CD14-positive monocyte (primary cell): ENCODE results near the gene SLC12A9. TPM values are rescaled to one million over a fixed set of nuclear protein-coding genes. Genes with fewer than 3 reads are reported as not detected.

Experiments
- DNase-seq, 3 donors: peaks; one replicate each; pipeline ENCODE4 v3.0.0-alpha.2; 2011 to 2022
- H2AFZ ChIP-seq: 2 replicates; pipeline ENCODE4 v1.6.0; 2012; ENCODE audit warnings: mild to moderate bottlenecking, low read depth, low read length, inconsistent platforms; ENCODE audit not compliant: insufficient read depth, poor library complexity, severe bottlenecking
- H3K27ac ChIP-seq, 2 donors: 1 replicate in 1 of 2; 2 replicates in 1 of 2; pipeline ENCODE4 v1.5.1; 2012 to 2013; ENCODE audit warnings: low read length in 2 of 2, control low read depth in 1 of 2, inconsistent platforms in 1 of 2, low read depth in 1 of 2, mild to moderate bottlenecking in 1 of 2
- H3K27me3 ChIP-seq, 2 donors: one replicate each; pipeline versions ENCODE4 v1.6.0 to v1.6.1; 2011 to 2013; ENCODE audit warnings: low read length in 2 of 2; ENCODE audit not compliant: control insufficient read depth in 2 of 2, insufficient read depth in 2 of 2
- H3K36me3 ChIP-seq, 2 donors: replicated peaks in 1 of 2; 1 replicate in 1 of 2; 2 replicates in 1 of 2; pipeline versions ENCODE4 v1.5.1 to v1.6.1; 2012 to 2013; ENCODE audit warnings: low read length in 2 of 2, control low read depth in 1 of 2, inconsistent platforms in 1 of 2, mild to moderate bottlenecking in 1 of 2; ENCODE audit not compliant: insufficient read depth in 2 of 2, control insufficient read depth in 1 of 2
- H3K4me1 ChIP-seq, 2 donors: 1 replicate in 1 of 2; 2 replicates in 1 of 2; pipeline versions ENCODE4 v1.5.1 to v1.6.1; 2012 to 2013; ENCODE audit warnings: low read length in 2 of 2, control low read depth in 1 of 2, inconsistent platforms in 1 of 2, mild to moderate bottlenecking in 1 of 2, moderate library complexity in 1 of 2; ENCODE audit not compliant: insufficient read depth in 2 of 2, control insufficient read depth in 1 of 2
- H3K4me2 ChIP-seq: replicated peaks from 2 replicates; pipeline ENCODE3; 2012; ENCODE audit warnings: low read length, moderate library complexity, mild to moderate bottlenecking; ENCODE audit not compliant: poor library complexity, severe bottlenecking; ENCODE audit errors: extremely low read depth
- H3K4me3 ChIP-seq, 3 experiments: fragments of 200-600 bp in 1 of 3; sonication (generic) in 1 of 3; replicated peaks in 1 of 3; 1 replicate in 2 of 3; 2 replicates in 1 of 3; pipeline ENCODE4 v1.5.1; 2011 to 2013; ENCODE audit warnings: low read length in 3 of 3, mild to moderate bottlenecking in 3 of 3, control low read depth in 2 of 3, low read depth in 2 of 3, inconsistent platforms in 1 of 3, moderate library complexity in 1 of 3
- H3K79me2 ChIP-seq: 2 replicates; pipeline ENCODE4 v1.6.0; 2012; ENCODE audit warnings: mild to moderate bottlenecking, control low read depth, inconsistent platforms, low read length, moderate library complexity; ENCODE audit not compliant: insufficient read depth
- H3K9ac ChIP-seq: 2 replicates; pipeline ENCODE4 v1.6.0; 2017; ENCODE audit warnings: low read length, mild to moderate bottlenecking; ENCODE audit not compliant: insufficient read depth, poor library complexity, severe bottlenecking
- H3K9me3 ChIP-seq, 2 donors: replicated peaks in 1 of 2; 1 replicate in 1 of 2; 2 replicates in 1 of 2; pipeline versions ENCODE4 v1.5.1 to v1.6.1; 2012 to 2013; ENCODE audit warnings: low read length in 2 of 2, control low read depth in 1 of 2; ENCODE audit not compliant: control insufficient read depth in 1 of 2, insufficient read depth in 1 of 2
- H4K20me1 ChIP-seq: 2 replicates; pipeline ENCODE4 v1.6.0; 2012; ENCODE audit warnings: mild to moderate bottlenecking, low read length, control low read depth, moderate library complexity; ENCODE audit not compliant: insufficient read depth
- H3K27ac Mint-ChIP-seq, 7 donors: one replicate each; pipeline ENCODE4 v1.8.0; 2020; ENCODE audit warnings: mild to moderate bottlenecking in 7 of 7, mixed read lengths in 7 of 7, moderate library complexity in 6 of 7, inconsistent platforms in 2 of 7
- H3K27me3 Mint-ChIP-seq, 3 donors: one replicate each; pipeline ENCODE4 v1.8.0; 2021 to 2022; ENCODE audit warnings: low read depth in 3 of 3, mild to moderate bottlenecking in 3 of 3, mixed read lengths in 3 of 3, moderate library complexity in 3 of 3, inconsistent platforms in 1 of 3
- H3K36me3 Mint-ChIP-seq, 2 donors: one replicate each; pipeline ENCODE4 v1.8.0; 2020; ENCODE audit warnings: mixed read lengths in 2 of 2, inconsistent platforms in 1 of 2, mild to moderate bottlenecking in 1 of 2
- H3K4me1 Mint-ChIP-seq: one replicate; pipeline ENCODE4 v1.8.0; 2020; ENCODE audit warnings: mild to moderate bottlenecking, mixed read lengths
- H3K4me3 Mint-ChIP-seq, 2 donors: one replicate each; pipeline ENCODE4 v1.8.0; 2020; ENCODE audit warnings: mild to moderate bottlenecking in 2 of 2, mixed read lengths in 2 of 2, moderate library complexity in 1 of 2
- H3K9me3 Mint-ChIP-seq, 7 donors: one replicate each; pipeline ENCODE4 v1.8.0; 2020 to 2022; ENCODE audit warnings: mixed read lengths in 7 of 7, mild to moderate bottlenecking in 6 of 7, moderate library complexity in 6 of 7, inconsistent platforms in 2 of 7
- WGBS: methylation state at CpG from one replicate; pipeline ENCODE4 v1.1.5; 2013; ENCODE audit warnings: missing lambda C conversion rate; ENCODE audit not compliant: insufficient coverage; 5-methylcytosine and 5-hydroxymethylcytosine counted together
- intact Hi-C, 2 donors: fragments of 100-400 bp; cut with micrococcal nuclease; formaldehyde crosslinking; loops; one replicate each; pipeline versions ENCODE4 v1.15.0 to v1.15.1; 2023
- polyA plus RNA-seq, 3 donors: library from polyadenylated mRNA; depleted of rRNA in 1 of 3; unstranded in 2 of 3; stranded (reverse) in 1 of 3; fragments of 300-500 nt in 2 of 3; fragments of >200 nt in 1 of 3; fragmentation: Illumina TruSeq in 2 of 3; gene quantifications; 1 replicate in 2 of 3; 2 replicates in 1 of 3; pipeline ENCODE4 v1.2.3, GENCODE V29; 2012 to 2021
- TF ChIP-seq, protein P1 (sequence below): fragments of 200-600 bp; IDR thresholded peaks from one replicate; pipeline ENCODE4 v1.8.0; 2022; ENCODE audit warnings: antibody characterized with exemption, mild to moderate bottlenecking

SLC12A9 gene
- polyA plus RNA-seq, 3 donors: 18.8 to 119 (median 19.3) TPM

- H3K27me3 Mint-ChIP-seq: peaks cover 39 to 45% (median 41%) of the 10 kb centered on the region in 3 donors
- H2AFZ ChIP-seq: no peak overlapping the region
- peaks cover 15 to 41% of the 10 kb centered on the region in 2 donors for H3K27me3 ChIP-seq
- peaks cover 2 to 14% (median 10%) of the 10 kb centered on the region in 7 donors for H3K9me3 Mint-ChIP-seq
- intact Hi-C loops: no loop called here
- H3K27ac ChIP-seq: no peak overlapping the region
- no peak overlapping the region for H3K4me3 ChIP-seq
- H3K9ac ChIP-seq: no peak overlapping the region
- peak overlapping the region in 1 of 7 donors; percentile 36 for H3K27ac Mint-ChIP-seq
- H3K79me2 ChIP-seq: no peaks in the 10 kb centered on the region
- H3K9me3 ChIP-seq: peaks cover 0 to 4% of the 10 kb centered on the region in 2 donors
- H3K36me3 ChIP-seq: no peaks in the 10 kb centered on the region
- WGBS: 97% methylated on average over 31 of the region's 31 CpGs
- H3K4me1 Mint-ChIP-seq: peaks cover 25% of the 10 kb centered on the region
- peaks cover 30 to 37% of the 10 kb centered on the region in 2 donors for H3K4me1 ChIP-seq
- H4K20me1 ChIP-seq: no peaks in the 10 kb centered on the region
- no peak overlapping the region for H3K4me2 ChIP-seq
- no peak for DNase-seq
- peaks cover 3 to 8% of the 10 kb centered on the region in 2 donors for H3K36me3 Mint-ChIP-seq
- no peak overlapping the region for H3K4me3 Mint-ChIP-seq
- TF ChIP-seq, protein P1, sequence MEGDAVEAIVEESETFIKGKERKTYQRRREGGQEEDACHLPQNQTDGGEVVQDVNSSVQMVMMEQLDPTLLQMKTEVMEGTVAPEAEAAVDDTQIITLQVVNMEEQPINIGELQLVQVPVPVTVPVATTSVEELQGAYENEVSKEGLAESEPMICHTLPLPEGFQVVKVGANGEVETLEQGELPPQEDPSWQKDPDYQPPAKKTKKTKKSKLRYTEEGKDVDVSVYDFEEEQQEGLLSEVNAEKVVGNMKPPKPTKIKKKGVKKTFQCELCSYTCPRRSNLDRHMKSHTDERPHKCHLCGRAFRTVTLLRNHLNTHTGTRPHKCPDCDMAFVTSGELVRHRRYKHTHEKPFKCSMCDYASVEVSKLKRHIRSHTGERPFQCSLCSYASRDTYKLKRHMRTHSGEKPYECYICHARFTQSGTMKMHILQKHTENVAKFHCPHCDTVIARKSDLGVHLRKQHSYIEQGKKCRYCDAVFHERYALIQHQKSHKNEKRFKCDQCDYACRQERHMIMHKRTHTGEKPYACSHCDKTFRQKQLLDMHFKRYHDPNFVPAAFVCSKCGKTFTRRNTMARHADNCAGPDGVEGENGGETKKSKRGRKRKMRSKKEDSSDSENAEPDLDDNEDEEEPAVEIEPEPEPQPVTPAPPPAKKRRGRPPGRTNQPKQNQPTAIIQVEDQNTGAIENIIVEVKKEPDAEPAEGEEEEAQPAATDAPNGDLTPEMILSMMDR: no peak
These were observed 29.0 kb upstream of the SLC12A9 start for GRCh38 chr7:100823534-100823933.

- Histone ChIP-seq H3K36me3 (no peaks in the 10 kb centered on the region), H3K27me3 (peaks cover 24 to 52% of the 10 kb centered on the region in 2 donors), H3K4me2 (no peak overlapping the region), H3K9ac (no peak overlapping the region), H3K9me3 (peaks cover 0 to 4% of the 10 kb centered on the region in 2 donors), H4K20me1 (no peaks in the 10 kb centered on the region), H2AFZ (no peak overlapping the region), H3K27ac (no peak overlapping the region), H3K79me2 (no peaks in the 10 kb centered on the region), H3K4me3 (no peak overlapping the region), H3K4me1 (peaks cover 32 to 40% of the 10 kb centered on the region in 2 donors)
- peak overlapping the region in 1 of 2 donors; percentile 90 for H3K4me3 Mint-ChIP-seq
- DNase-seq: no peak
- peaks cover 50 to 57% (median 51%) of the 10 kb centered on the region in 3 donors for H3K27me3 Mint-ChIP-seq
- intact Hi-C loops: no loop called here
- H3K4me1 Mint-ChIP-seq: peaks cover 28% of the 10 kb centered on the region
- H3K36me3 Mint-ChIP-seq: peaks cover 6 to 11% of the 10 kb centered on the region in 2 donors
- TF ChIP-seq, protein P1: no peak
- no peak overlapping the region for H3K27ac Mint-ChIP-seq
- peaks cover 2 to 20% (median 14%) of the 10 kb centered on the region in 7 donors for H3K9me3 Mint-ChIP-seq
- WGBS: 92% methylated on average over 12 of the region's 18 CpGs
These were observed 27.9 kb upstream of the SLC12A9 start for GRCh38 chr7:100824499-100825214.
